T-helper 1 cell treated with Interleukin-12 subunit alpha and Interleukin-12 subunit beta and Interleukin-4 antibody, amounts not matched to agents 30 μg/mL and 1 μg/mL, for 36 hours (primary cell): ENCODE data around the gene SELENOS.
"Not testable (repeated sequence)": the region's sequence is repeated elsewhere in the genome, so short reads cannot be mapped to it uniquely, and the experiment has no call there.

Experiments used
- H3K27ac Mint-ChIP-seq: one replicate; pipeline ENCODE4 v1.8.0; 2021; ENCODE audit warnings: mild to moderate bottlenecking, mixed read lengths
- H3K27me3 Mint-ChIP-seq: one replicate; pipeline ENCODE4 v1.8.0; 2021; ENCODE audit warnings: low read depth, mixed read lengths
- H3K36me3 Mint-ChIP-seq: one replicate; pipeline ENCODE4 v1.8.0; 2021; ENCODE audit warnings: low read depth, mixed read lengths
- H3K4me1 Mint-ChIP-seq: one replicate; pipeline ENCODE4 v1.8.0; 2021; ENCODE audit warnings: low read depth, mixed read lengths
- H3K4me3 Mint-ChIP-seq: one replicate; pipeline ENCODE4 v1.8.0; 2021; ENCODE audit warnings: mild to moderate bottlenecking, moderate library complexity, mixed read lengths
- H3K9me3 Mint-ChIP-seq: one replicate; pipeline ENCODE4 v1.8.0; 2021; ENCODE audit warnings: mixed read lengths

SELENOS gene

DNA sequence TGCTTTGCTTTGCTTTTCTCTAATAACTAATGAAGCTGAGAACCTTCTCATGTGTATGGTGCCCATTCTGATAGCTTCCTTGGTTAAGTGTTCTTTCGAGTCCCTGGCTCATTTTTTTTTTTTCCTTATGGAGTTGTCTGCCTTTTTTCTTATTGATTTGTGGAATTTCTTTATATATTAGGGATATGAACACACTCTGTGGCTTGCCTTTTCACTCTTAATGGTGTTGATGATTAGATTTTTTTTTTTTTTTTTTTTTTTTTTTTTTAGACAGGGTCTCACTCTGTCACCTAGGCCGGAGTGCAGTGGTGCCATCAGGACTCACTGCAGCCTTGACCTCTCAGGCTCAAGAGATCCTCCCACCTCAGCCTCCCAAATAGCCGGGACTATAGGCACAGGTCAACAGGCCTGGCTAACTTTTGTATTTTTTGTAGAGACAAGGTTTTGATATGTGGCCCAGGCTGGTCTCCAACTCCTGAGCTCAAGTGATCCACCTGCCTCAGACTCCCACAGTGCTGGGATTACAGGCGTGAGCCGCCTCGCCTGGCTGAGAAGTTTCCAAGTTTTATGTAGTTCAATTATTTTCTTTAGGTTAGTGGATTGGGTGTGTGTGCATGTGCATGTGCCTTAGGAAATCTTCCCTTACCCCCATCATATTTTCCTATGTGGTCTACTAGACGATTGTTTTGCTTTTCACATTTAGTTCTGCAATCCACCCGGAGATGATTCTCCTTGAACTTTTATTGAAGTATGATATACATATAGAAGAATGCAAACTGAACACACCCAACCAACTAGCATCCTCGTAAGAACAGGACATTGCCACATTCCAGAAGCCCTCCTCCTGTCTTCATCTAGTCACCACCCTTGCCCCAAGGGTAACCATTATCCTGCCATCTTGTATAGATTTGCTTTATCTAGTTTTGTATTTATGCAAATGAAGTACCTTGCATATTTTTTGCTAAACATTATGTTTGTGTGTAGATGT, 19.4 kb upstream of the SELENOS start:
- Mint-ChIP-seq H3K27me3 (no peaks in the 10 kb centered on the region), H3K4me3 (peak overlapping the region; percentile 82), H3K27ac (peak overlapping the region; percentile 15), H3K36me3 (peaks cover 15% of the 10 kb centered on the region), H3K9me3 (no peaks in the 10 kb centered on the region), H3K4me1 (peaks cover 26% of the 10 kb centered on the region)

- Mint-ChIP-seq H3K4me1 (peaks cover 29% of the 10 kb centered on the region), H3K27me3 (no peaks in the 10 kb centered on the region), H3K36me3 (peaks cover 22% of the 10 kb centered on the region), H3K9me3 (no peaks in the 10 kb centered on the region), H3K27ac (peak overlapping the region; percentile 74), H3K4me3 (peak overlapping the region; percentile 98)
Observed at GRCh38 chr15:101295607-101296161, 18.4 kb upstream of the SELENOS start.

DNA sequence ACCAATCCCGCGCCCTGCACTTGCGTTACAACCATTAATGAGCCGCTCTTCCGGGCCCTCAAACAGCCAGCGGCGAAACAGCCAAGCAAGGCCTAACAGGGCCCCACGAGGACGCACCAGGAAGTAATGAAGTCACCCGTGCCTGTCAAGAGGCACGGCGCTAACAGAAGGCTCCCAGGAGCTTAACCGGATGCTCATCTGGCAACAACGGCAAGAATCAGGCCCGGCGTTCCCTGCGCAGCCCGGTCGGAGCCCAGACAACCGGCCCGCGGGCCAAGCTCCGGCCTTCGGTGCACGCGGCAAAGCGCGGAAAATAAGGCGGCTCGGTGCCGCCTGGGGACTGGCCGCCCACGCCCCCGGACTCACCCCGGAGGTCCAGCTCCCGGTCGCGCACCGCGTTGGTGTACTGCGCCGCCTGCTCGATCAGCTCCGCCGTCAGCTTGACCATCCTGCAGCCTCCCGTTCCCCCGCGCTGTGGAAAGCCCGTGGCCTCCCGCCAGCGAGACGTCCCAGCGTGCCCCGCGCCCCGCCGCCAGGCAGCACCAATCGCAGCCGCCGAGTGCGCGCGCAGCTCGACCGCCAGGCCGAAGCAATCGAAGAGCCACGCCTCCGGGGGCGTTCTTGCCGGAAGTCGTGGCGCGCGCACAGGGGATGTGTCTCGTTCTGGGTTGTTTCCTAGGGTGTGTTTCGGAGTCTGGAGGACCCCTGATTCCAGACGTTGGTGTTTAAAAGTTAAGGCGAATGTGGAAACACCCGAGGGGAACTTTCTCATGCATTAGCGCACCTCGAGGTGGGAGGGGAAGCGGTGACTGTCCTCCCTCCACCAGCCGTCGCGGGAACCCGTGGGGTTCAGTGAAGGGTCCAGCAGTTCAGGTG, 17.7 kb upstream of the SELENOS start, which contains the start of gene SNRPA1:
Gene SNRPA1, minus strand, starts transcription at position 518 of the 876 bp plus-strand sequence. Its CDS starts 70 bp downstream, at position 448.
- Mint-ChIP-seq H3K4me1 (peaks cover 31% of the 10 kb centered on the region), H3K4me3 (peak within 1 kb of the TSS; percentile 98), H3K36me3 (peaks cover 26% of the 10 kb centered on the region), H3K27ac (peak within 1 kb of the TSS; percentile 95), H3K27me3 (no peaks in the 10 kb centered on the region), H3K9me3 (no peaks in the 10 kb centered on the region)

DNA sequence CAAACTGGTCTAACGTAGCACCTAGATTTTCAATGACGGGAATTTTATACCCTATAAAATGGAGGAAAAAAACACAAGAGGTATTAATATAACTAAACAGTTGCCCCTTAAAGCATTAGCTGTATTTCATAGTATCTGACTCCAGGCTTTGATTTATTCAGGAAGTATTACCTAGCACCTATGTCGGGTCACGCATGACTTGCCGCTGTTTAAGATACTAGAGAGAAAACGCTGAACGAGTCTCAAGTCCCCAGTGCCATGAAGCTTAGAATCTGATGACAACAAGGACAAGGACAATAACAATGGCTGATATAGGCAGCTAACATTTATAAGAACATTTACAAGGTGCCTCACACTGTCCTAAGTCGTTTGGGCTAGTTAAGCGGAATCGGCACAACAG, 15.8 kb upstream of the SELENOS start:
- Mint-ChIP-seq H3K4me1 (peaks cover 40% of the 10 kb centered on the region), H3K36me3 (peaks cover 39% of the 10 kb centered on the region), H3K27ac (peak overlapping the region; percentile 95), H3K27me3 (no peaks in the 10 kb centered on the region), H3K4me3 (peak overlapping the region; percentile 98), H3K9me3 (no peaks in the 10 kb centered on the region)

DNA sequence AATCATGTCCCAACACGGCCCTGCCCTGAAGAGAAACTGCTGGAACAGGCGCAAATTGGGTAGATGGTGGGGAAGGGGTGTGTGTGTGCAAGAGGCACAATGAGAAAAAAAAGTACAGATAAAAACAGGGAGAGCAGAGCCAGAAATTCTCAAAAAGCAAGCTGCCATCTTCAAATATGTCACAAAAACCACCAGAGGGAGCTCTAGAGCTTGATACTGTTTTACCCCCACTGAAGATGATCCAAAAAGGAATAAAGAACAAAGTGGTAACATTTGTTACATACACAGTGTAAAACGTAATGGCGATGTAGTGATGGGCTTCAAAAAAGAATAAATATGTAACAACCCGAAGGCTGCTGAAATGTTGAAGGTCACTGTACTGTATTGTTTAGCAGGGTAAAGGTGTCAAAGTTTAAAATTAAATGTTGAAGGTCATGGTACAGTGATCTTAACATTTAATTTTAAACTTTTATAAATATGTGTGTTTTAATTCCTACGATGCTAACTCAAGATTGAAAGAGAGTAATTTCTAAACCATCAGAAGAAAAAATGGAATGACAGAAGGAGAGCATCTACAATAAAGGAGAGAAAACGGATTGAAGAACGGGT, 11.7 kb upstream of the SELENOS start:
- H3K4me1 Mint-ChIP-seq, result peaks cover 38% of the 10 kb centered on the region
- H3K4me3 Mint-ChIP-seq, result no peak overlapping the region
- H3K27me3 Mint-ChIP-seq, result no peaks in the 10 kb centered on the region
- H3K36me3 Mint-ChIP-seq, result peaks cover 67% of the 10 kb centered on the region
- no peak overlapping the region for H3K27ac Mint-ChIP-seq
- no peaks in the 10 kb centered on the region for H3K9me3 Mint-ChIP-seq

- not testable (repeated sequence) for H3K27me3 Mint-ChIP-seq, H3K9me3 Mint-ChIP-seq, H3K4me3 Mint-ChIP-seq, H3K27ac Mint-ChIP-seq
- Mint-ChIP-seq H3K36me3 (peaks cover 69% of the 10 kb centered on the region), H3K4me1 (peaks cover 28% of the 10 kb centered on the region)
Observed at GRCh38 chr15:101287342-101287741, 10.1 kb upstream of the SELENOS start.

GRCh38 chr15:101286471-101287114, 9.3 kb upstream of the SELENOS start:
- Mint-ChIP-seq H3K27me3 (no peaks in the 10 kb centered on the region), H3K4me3 (no peak overlapping the region), H3K36me3 (peaks cover 71% of the 10 kb centered on the region), H3K9me3 (no peaks in the 10 kb centered on the region), H3K4me1 (peaks cover 22% of the 10 kb centered on the region), H3K27ac (peak overlapping the region; percentile 67)

- Mint-ChIP-seq H3K4me3 (no peak overlapping the region), H3K27me3 (no peaks in the 10 kb centered on the region), H3K9me3 (no peaks in the 10 kb centered on the region), H3K4me1 (peaks cover 14% of the 10 kb centered on the region), H3K36me3 (peaks cover 65% of the 10 kb centered on the region), H3K27ac (no peak overlapping the region)
Observed at GRCh38 chr15:101283931-101284330, 6.6 kb upstream of the SELENOS start.

GRCh38 chr15:101280007-101280406, 2.7 kb upstream of the SELENOS start:
- H3K4me1 Mint-ChIP-seq, result peaks cover 18% of the 10 kb centered on the region
- H3K36me3 Mint-ChIP-seq, result peaks cover 38% of the 10 kb centered on the region
- no peaks in the 10 kb centered on the region for H3K9me3 Mint-ChIP-seq
- H3K27ac Mint-ChIP-seq, result no peak overlapping the region
- no peaks in the 10 kb centered on the region for H3K27me3 Mint-ChIP-seq
- H3K4me3 Mint-ChIP-seq, result no peak overlapping the region

DNA sequence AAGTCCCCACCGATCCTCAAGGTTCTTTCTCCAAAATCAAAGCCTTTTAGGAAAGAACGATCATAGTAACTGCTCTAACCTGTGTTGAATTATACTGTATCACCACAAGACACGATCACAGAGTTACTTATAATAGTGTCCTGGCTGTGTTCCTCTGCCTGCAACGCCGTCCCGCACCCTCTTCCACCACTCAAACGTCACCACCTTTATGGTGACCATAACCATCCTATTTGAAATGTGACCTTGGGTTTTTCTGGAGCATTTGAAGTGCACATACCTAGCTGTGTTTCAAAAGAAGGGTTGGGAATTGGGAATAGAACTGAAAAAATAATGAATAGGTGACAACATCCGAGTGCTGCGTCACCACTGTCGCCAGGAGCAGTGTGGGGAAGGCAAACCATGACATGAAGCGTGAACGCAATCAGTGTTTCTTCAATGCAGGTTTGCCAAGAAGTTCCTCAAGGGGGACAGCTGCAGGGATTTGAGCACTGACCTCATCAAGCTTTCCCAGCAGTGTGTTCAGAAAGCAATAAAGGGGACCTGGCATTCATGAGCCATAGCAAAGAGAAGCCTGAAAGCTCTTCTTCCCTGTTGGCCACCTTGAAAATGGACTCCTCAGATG, 769 bp upstream of the SELENOS start:
- peak overlapping the region; percentile 82 for H3K4me3 Mint-ChIP-seq
- H3K27ac Mint-ChIP-seq, result peak overlapping the region; percentile 80
- peaks cover 32% of the 10 kb centered on the region for H3K4me1 Mint-ChIP-seq
- H3K36me3 Mint-ChIP-seq, result peaks cover 49% of the 10 kb centered on the region
- no peaks in the 10 kb centered on the region for H3K9me3 Mint-ChIP-seq
- no peaks in the 10 kb centered on the region for H3K27me3 Mint-ChIP-seq

DNA sequence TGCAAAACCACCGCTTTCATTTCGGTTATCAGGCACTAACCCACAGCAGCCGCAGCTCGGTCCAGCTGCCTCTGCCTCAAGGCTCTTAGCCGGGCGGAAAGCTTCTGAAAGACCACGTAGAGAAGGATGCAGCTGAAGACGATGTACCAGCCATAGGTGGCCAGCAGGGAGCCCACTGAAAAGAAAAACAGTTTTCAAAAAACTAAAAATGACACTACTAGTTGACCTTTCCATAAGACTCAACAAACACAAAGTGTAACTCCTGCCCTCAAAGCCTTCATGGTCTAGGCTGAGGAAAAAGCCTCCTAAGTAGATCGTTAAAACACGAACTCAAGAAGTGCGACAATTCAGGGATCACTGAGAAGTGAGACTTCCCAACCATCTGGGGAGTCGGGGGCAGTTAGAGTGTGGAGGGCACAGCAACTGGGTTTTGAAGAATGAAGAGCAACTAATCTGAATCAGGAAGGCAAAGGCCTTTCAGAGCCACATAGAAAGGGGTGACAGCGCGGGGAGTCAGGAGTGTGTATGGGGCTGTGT, 716 bp downstream of the SELENOS start:
- peak overlapping the region; percentile 99 for H3K4me3 Mint-ChIP-seq
- H3K9me3 Mint-ChIP-seq, result no peaks in the 10 kb centered on the region
- H3K4me1 Mint-ChIP-seq, result peaks cover 32% of the 10 kb centered on the region
- peak overlapping the region; percentile 94 for H3K27ac Mint-ChIP-seq
- H3K36me3 Mint-ChIP-seq, result peaks cover 44% of the 10 kb centered on the region
- no peaks in the 10 kb centered on the region for H3K27me3 Mint-ChIP-seq

DNA sequence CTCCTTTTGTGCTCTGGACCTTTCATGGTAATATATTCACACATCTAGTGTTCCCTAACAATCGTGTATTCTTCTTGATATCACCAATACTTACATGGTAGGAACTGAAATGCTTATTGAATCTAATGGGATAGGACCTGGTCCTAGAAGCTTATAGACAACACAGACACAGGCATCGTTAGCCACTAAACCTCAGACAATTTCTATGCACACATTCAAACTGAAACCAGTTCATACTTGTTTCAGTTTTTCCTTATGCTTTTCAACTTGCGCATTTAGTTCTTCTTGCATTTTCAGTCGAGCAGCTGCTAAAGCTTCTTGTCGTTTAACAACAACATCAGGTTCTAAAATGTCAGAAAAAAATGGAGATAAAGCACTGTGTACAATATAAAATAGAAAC, 2.3 kb downstream of the SELENOS start:
- Mint-ChIP-seq H3K27me3 (no peaks in the 10 kb centered on the region), H3K36me3 (peaks cover 43% of the 10 kb centered on the region), H3K27ac (peak overlapping the region; percentile 57), H3K9me3 (no peaks in the 10 kb centered on the region), H3K4me3 (peak overlapping the region; percentile 99), H3K4me1 (peaks cover 32% of the 10 kb centered on the region)

DNA sequence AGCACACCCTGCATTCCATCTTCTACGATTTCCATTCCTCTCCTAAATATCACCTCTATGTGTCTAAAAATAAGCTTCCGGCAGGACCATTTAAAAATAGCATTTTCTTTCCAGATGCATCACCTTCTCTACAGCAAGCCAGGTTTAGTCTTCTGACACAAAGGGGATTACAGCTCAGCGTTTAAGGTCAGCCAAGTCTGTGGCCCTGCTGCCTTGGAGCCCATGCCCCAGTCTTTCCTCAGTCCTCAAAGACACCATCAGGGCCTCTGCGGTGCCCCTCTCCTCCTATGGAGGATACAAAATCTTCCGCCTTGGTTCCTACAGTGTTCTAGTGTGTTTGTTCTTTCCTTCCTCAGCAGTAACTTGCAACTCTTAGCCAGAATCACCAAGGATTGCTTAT, 3.8 kb downstream of the SELENOS start:
- Mint-ChIP-seq H3K9me3 (no peaks in the 10 kb centered on the region), H3K27ac (no peak overlapping the region), H3K27me3 (no peaks in the 10 kb centered on the region), H3K4me1 (peaks cover 31% of the 10 kb centered on the region), H3K36me3 (peaks cover 50% of the 10 kb centered on the region), H3K4me3 (no peak overlapping the region)
